DMS53 treated with DMSO at 0.1 percent for 48 hours (cell line): ENCODE data around the gene PHF2.
"Not testable (repeated sequence)": the region's sequence is repeated elsewhere in the genome, so short reads cannot be mapped to it uniquely, and the experiment has no call there.

Experiments
- DNase-seq: peaks from one replicate; lab custom pipeline; 2025; ENCODE audit not compliant: unreplicated experiment; lab: John Stamatoyannopoulos, UW

The PHF2 gene

DNA sequence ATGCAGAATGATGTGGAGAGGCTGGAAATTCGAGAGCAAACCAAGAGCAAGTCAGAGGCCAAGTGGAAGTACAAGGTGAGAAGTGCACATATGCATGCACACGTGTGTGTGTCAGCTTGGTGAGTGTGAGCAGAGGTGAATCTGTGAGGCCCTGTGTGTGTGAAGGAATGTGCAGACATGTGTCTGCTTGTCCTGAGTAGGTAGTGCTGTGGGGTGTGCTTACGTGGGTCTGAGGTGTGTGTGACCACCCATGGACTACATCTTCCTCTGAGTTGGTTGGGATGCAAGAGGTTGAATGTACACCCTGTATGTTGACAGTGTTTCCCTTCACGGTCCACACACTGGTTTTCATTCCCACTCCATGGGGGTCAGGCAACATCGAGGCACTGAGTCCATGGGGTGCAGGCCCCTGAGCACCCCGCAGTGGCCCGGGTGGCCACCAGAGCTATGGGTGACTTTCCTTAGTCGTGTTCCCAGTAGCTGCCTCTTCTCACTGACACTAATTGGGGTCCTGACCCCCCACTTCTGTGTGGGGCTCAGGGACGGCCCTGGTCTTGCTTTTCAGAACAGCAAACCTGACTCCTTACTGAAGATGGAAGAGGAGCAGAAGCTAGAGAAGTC is 86.7 kb downstream of the PHF2 start:
- DNase-seq, result no peak

DNA sequence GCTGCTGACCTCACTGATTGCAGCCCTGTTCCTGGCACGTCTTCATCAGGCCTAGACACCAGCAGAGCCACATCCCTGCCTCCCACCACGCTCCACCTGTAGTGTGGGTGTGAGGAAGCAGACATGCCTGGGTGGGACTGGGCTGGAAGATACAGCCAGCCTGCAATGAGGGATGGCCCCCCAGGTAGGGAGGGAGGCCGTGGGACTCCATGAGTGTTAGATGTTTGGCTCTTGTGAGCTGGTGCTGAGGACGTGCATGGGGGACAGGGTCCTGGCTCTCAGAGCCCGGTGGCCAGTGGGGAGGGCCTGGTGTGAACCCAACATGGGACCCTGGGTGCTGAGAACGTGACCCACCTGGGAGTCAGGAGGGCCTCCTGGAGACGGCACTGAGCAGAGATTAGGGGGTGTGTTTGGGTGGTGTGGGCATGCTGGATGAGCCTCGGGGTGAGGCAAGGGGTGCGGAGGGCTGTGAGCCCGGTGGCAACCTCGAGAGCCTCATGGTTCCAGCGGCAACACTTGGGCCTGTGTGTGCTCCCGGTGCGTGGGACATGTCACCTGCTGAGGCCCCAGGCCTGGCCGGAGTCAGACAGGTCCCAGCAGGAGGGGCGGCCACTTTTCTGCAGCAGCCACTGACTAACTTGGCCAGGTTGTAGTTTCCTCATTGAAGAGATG is 87.6 kb downstream of the PHF2 start:
- no peak for DNase-seq

DNA sequence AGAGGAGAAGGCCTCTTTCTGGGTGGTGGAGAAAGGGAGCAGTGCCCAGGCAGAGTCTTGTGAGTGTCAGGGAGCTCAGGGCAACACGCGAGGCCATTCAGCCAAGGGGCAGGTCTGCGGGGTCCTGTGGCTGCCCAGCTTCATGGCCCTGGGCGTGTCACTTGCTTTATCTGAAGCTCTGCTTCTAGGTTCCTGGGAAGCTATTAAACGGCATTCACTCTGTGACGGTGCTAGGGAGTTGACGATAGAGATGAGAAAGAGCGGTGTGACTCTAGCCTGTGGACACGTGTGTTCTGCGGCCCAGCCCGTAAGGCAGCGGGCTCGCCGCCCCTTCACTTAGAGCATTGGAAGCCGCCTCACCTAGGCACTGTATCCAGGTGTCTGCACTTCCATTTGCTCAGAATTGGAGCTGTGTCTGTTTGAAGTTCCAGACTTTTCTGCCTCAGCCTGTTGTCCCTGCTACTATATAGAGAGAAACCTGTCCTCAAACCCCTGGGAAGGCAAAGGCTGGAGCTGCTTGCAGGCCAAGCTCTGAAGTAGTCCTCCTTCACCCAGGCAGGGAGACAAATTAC is 88.3 kb downstream of the PHF2 start:
- no peak for DNase-seq

DNA sequence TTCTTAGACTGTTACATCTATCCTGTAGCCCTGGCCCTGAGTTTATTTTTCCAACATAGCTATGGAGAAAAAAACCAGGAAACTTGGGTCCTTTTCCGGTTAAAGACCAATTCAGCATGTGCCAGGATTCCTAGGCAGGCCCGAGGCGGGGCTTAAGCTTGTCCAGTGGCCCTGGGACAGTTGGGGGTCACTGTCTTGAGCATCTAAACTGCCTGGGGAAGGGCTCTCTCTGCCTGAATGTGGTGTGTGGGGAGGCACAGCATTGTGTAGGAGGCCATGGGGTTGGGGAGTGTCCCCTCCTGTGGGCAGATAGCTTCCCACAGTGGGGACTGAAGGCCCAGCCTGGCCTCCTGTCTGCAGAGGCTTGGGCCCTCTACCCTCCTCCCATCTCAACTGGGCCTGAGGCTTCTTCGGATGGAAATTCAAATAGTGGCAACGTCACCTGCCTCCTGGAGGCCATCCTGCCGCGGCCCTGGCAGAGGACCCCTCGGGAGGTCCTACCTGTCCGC is 88.8 kb downstream of the PHF2 start:
- DNase-seq, result no peak

DNA sequence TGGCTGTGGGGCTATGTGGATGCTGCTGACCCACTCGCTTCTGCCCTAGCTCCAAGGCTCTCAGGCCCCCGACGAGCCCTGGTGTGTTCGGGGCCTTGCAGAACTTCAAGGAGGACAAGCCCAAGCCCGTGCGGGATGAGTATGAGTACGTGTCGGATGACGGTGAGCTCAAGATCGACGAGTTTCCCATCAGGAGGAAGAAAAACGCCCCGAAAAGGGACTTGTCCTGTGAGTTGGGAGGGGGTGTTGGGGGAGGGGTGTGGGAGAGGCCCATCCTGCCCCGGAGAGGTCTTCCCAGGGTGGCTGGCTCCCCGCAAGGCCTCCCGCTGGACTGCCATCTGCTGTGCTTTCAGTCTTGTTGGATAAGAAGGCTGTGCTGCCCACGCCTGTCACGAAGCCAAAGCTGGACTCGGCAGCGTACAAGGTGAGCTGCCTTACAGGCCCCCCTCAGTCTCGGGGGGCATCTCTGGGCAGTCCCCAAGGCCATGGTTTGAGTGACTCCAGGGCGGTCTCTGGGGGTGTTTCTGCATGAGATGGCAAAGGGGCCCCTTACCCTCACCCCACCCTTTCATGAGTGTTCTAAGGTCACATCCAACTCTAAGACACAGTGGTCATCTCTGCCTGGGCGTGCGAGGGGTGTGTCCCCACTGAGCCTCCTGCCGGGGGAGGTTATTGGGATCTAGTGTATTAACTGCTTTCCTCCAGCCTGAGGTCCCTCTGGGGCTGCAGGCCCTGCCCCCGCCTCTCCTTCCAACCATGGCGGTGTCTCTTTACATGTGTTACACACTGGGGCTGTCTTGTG is 89.5 kb downstream of the PHF2 start:
- no peak for DNase-seq

DNA sequence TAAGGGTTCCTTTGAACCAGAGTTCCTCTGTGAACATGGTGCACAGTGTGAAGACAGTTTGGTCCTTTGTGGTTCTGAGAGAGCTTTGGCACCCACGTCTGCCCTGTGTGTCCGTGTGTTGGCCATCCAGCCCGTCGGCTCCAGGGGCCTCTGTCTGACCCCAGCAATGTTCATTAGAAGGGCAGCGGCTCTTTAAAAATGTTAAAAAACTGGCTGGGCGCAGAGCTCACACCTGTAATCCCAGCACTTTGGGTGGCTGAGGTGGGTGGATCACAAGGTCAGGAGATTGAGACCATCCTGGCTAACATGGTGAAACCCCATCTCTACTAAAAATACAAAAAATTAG is 90.0 kb downstream of the PHF2 start:
- not testable (repeated sequence) for DNase-seq

DNA sequence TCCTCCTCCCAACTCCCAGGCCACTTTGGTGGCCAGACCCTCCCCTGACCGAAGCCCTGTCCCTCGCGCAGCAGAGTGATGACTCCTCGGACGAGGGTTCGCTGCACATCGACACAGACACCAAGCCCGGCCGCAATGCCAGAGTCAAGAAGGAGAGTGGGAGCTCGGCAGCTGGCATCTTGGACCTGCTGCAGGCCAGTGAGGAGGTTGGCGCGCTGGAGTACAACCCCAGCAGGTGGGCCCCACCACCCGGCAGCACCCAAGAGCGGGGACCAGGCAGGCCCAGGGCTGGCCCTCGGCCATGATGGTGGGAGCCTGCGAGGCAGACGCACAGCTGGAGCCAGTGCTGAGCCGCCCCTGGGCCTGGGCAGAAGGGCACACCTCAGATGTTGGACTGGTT is 90.6 kb downstream of the PHF2 start:
- no peak for DNase-seq

DNA sequence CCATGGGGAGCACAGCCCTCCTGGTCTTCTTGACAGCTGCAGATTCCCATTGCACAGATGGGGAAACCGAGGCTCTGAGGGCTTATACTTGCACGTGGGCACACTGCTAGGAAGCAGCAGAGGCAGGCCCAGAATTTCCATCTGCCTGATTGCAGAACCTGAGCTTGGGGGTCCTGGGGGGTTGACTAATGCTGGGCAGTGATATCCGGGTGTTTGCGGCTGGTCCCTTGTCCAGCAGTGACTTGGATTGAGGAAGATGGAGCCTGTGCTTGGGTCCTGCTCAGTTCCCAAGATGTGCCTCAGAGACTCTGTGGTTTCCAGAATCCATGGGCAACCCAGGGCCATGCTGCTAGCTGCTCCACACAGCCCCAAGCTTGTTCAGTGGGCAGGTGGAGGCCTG is 91.2 kb downstream of the PHF2 start:
- no peak for DNase-seq

DNA sequence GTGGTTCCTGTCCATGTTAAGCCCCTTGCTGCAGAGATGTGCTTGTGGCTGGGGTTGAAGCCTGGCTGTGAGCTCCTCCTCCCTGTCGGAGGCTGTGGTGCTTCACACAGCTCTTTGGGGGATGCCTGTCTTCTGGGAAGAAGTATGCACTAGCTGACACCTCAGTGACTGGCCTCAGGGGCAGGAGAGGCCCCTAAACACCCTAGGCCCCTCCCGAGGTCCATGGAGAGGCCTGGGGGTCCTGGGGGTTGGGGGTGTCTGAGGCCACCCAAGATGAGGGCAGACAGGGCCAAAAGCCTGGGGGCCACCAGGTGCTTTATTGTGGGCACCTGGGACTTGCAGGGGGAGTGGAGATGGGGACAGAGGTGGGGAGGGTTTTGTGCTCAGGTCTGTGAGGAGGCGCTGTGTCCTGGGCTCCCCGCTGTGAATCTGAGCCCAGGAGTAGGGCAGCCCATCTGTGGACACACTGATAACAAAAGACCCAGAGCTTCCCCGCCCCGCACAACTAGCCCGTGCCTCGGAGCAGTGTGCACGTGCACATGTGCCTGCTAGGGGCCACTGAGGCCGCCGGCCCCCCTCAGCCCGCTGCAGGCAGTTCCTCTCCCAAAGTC is 92.0 kb downstream of the PHF2 start:
- DNase-seq, result no peak

DNA sequence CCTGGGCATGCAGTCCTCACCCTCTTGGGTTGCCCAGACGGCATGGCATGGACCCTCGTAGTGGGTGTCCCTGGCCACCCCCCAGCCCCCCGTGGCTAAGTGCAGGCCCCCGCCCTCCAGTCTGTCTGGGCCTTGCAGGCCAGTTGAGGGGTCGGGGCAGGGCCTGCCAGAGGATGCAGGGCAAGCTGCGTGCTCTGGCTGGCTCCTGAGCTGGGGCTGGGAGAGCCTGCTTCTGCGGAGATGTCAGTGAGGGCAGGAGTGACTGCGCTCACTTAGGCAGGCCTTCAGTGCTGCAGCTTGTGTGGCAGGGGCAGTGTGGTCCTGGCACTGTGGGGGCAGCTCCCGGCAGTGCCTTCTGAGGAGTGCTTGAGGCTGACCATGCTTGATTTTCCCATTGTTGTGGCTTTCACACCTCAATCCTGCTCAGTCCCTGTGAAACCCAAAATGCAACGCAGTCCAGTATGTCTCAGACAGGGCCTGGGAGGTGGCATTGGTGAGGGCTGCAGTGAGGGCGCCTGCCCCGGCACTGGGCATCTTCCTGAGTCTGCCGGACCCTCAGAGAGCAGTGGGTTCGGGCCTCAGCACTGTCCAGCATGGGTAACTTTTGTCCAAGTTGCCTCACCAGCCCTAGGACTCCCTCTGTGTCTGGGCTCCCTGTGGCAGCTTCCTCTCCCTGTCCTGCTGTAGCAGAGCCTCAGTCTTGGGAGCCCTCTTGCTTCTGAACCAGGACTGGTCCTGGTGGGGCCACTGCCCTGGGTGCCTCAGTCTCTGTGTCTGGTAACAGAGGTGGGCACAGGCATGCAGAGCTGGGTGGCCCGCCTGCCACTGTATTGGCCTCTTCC is 93.0 kb downstream of the PHF2 start:
- DNase-seq, result no peak

DNA sequence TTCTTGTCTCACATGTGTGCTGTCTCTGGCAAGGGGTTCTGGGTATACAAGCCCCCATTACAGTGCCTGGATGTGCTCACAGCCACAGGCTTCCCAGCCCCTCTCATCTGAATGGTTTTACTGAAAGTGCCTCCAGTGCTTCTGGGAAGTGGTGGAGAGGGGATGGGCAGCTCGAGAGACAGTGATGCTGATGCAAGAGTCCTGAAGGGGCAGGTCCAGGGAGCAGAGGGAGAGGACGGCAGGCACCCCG is 93.5 kb downstream of the PHF2 start:
- no peak for DNase-seq

DNA sequence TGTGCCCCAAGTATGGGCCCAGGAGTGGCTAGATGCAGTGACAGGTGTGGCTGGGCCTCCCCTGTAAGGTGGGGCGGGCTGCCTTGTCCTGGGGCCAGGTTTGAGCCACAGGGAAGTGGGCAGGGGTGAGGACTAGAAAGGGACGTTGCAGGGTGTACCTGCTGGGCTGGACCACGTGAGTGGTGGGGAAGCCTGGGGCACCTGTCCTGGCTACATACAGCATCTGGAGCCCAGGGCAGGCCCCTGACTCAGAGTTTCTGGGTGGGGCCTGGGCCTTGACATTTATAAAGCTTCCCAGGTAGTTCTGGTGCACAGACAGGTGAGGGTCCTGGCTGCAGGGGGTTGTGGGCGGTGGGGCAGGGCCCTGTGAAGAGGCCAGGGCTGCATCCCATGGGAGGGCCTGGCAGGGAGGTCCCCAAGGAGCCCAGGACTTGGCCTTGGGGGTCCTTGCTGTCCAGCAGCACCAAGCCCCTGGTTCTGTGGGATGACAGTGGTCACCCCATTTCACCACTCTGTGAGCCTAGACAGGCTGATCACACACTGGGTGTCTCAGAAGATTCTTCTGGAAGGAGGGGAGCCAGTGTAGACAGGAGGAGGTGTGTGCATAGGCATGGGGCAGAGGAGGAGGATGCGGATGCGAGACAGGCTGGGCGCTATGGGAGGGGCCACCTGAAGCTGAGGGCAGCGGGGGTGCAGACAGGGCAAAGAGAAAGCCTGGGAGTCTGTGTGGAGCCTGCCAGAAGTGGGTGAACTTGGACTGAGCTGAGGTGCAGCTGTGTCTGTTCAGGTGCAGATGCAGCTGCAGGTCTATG is 94.0 kb downstream of the PHF2 start:
- no peak for DNase-seq

DNA sequence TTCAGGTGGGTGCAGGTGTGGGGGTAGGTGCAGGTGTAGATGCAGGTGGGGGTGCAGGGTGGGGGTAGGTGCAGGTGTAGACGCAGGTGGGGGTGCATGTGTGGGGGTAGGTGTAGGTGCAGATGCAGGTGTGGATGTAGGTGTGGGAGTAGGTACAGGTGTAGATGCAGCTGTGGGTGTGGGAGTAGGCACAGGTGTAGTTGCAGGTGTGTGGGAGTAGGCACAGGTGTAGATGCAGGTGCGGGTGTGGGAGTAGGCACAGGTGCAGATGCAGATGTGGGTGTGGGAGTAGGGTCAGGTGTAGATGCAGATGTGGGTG is 94.6 kb downstream of the PHF2 start:
- DNase-seq, result no peak

DNA sequence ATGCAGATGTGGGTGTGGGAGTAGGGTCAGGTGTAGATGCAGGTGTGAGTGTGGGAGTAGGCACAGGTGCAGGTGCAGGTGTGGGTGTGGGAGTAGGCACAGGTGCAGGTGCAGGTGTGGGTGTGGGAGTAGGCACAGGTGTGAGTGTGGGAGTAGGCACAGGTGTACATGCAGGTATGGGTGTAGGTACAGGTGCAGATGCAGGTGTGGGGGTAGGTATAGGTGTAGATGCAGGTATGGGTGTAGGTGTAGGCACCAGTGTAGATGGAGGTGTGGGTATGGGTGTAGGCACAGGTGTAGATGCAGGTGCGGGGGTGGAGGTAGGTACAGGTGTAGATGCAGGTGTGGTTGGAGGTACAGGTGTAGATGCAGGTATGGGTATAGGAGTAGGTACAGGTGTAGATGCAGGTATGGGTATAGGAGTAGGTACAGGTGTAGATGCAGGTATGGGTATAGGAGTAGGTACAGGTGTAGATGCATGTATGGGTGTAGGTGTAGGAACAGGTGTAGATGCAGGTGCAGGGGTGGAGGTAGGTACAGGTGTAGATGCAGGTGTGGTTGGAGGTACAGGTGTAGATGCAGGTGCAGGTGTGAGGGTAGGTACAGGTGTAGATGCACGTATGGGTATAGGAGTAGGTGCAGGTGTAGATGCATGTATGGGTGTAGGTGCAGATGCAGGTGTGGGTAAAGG is 96.1 kb downstream of the PHF2 start:
- DNase-seq, result not testable (repeated sequence)

DNA sequence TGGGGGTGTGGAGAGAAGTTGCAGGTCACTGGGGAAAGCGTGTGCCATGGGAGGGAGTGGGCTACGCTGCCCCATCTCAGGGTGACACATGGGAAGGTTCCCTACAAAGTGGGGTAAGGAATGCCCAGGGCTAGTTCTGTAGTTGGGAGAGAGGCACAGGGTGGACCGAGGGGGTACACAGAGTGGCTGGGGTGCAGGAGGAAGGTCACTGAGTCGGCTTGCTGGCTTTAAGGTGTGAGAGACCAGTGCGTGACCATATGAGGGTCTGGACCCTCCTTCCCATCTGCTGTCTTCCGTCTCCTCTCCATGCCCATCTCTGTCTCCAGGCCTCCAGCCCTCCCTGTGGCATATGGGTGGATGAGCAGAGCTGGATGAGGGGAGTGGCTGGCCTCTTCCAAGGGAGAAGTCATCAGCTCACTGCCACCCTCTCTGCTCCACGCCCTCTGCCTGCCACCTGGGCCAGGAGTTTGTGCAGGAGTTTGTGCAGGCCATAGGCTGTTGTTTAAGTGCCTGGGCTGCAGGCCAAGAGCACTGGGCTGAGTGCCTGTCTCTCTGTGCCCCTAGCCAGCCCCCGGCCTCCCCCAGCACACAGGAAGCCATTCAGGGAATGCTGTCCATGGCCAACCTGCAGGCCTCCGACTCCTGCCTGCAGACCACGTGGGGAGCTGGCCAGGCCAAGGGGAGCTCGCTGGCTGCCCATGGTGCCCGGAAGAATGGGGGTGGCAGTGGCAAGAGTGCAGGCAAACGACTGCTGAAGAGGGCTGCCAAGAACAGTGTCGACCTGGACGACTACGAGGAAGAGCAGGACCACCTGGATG is 96.8 kb downstream of the PHF2 start:
- no peak for DNase-seq

DNA sequence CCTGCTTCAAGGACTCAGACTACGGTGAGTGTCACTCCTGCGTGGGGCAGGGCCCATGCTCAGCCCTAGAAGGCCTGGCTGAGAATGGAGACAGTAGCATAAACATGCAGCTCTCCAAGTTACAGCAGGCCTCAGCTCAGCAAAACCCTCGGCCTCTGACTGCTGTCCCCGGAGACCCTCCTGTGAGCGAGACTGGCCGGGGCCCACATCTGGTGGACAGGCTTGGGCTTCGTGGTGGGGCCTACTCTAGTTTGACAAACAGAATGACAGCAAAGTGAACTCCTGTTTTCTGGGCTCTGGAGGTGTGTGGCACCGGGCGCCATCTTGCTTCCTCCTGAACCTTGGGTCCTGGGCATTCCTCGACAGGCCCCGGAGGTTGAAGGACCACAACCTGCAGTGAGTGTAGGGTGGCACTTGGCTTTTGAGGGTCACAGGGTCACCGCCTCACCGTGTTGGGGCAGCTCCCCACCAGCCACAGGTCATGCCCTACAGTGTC is 97.5 kb downstream of the PHF2 start:
- no peak for DNase-seq

DNA sequence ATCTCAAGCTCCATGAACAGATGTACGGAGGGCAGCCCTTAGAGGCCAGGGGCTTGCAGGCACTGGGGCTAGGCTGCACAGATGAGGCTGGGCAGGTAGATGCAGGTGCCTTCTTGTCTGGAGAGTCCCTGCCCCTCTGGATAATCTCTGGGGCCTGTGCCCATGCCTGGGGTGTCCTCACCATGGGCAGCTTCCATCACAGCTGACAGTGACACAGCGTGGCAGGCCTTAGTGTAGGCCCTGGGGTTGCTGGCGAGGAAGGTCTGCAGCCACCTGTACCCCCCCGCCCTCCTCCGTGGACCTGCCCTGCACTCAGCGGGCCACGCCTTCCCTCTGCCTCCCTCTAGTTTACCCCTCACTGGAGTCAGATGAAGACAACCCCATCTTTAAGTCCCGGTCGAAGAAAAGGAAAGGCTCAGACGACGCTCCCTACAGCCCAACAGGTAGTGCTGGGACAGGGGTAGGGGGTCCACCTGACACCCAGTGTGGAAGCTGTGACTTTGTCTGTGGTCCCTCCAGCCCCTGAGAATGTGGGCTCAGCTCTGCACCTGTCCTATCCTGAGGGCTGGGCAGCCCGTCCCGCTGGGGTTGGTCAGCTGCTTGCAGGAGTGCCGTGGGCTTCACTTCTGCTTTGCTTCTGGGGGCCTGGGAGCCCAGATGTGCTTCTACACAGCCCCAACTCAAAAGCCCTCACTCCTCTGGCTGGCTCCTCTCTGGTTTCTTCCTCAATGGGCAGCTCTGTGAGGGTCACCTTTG is 98.4 kb downstream of the PHF2 start:
- no peak for DNase-seq
